HG02981 (cell line): ENCODE results near the gene FADS2.

ENCODE experiments used
- ATAC-seq: cut with Tn5 transposase; IDR thresholded peaks from one replicate; pipeline ENCODE4 v1.9.1; 2021; ENCODE audit warnings: mild to moderate bottlenecking, moderate library complexity; ENCODE audit not compliant: unreplicated experiment

Gene FADS2

GRCh38 chr11:61902313-61902712 is 74.2 kb downstream of the FADS2 start:
- no peak for ATAC-seq

GRCh38 chr11:61903845-61904244 is 75.7 kb downstream of the FADS2 start:
- ATAC-seq, result no peak

- no peak for ATAC-seq
Measured at GRCh38 chr11:61904539-61905048, 76.5 kb downstream of the FADS2 start.

- ATAC-seq, result no peak
Measured at GRCh38 chr11:61905067-61905696, 77.1 kb downstream of the FADS2 start.

GRCh38 chr11:61905801-61906521 is 77.9 kb downstream of the FADS2 start:
- ATAC-seq, result no peak

GRCh38 chr11:61906522-61906909 is 78.4 kb downstream of the FADS2 start:
- no peak for ATAC-seq

GRCh38 chr11:61907282-61907681 is 79.2 kb downstream of the FADS2 start:
- ATAC-seq, result no peak

- no peak for ATAC-seq
Measured at GRCh38 chr11:61907871-61908729, 80.0 kb downstream of the FADS2 start.

- no peak for ATAC-seq
Measured at GRCh38 chr11:61908730-61909316, 80.7 kb downstream of the FADS2 start.

- ATAC-seq, result no peak
Measured at GRCh38 chr11:61910187-61911127, 82.4 kb downstream of the FADS2 start.

- ATAC-seq, result no peak
Measured at GRCh38 chr11:61911128-61911700, 83.1 kb downstream of the FADS2 start.

- ATAC-seq, result no peak
Measured at GRCh38 chr11:61911701-61912529, 83.8 kb downstream of the FADS2 start.

- ATAC-seq, result no peak
Measured at GRCh38 chr11:61912530-61912898, 84.4 kb downstream of the FADS2 start.

GRCh38 chr11:61912991-61913698 is 85.0 kb downstream of the FADS2 start:
- no peak for ATAC-seq

- ATAC-seq, result no peak
Measured at GRCh38 chr11:61913699-61914395, 85.7 kb downstream of the FADS2 start.

- no peak for ATAC-seq
Measured at GRCh38 chr11:61914471-61915171, 86.5 kb downstream of the FADS2 start.

- no peak for ATAC-seq
Measured at GRCh38 chr11:61916737-61917333, 88.7 kb downstream of the FADS2 start.
